ENCODE data around the gene MTARC1.

MTARC1 gene

DNA sequence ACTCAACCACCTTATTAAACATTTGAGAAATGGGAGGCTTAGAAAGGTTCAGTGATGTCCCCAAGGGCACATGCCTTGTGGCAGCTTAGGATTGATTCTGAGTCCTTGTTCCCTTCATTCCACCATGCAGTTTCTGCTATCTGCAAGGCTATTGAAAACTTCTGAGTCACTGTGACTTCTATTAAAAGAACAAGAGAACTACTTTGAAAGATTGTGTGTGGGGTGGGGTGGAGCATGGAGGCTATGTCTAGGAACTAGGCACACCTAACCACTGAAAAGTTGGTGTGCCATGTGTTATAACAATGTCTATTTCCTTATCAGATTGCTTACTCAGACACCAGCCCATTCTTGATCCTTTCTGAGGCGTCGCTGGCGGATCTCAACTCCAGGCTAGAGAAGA is 10.8 kb downstream of the MTARC1 start:
- H3K4me3 ChIP-seq (ENCODE audit: low read depth, low read length), result no peak overlapping the region
- in situ Hi-C loops (cut with HindIII; ENCODE audit: low sequenced_read_pairs), result no loop called here
- TF ChIP-seq, protein P1, sequence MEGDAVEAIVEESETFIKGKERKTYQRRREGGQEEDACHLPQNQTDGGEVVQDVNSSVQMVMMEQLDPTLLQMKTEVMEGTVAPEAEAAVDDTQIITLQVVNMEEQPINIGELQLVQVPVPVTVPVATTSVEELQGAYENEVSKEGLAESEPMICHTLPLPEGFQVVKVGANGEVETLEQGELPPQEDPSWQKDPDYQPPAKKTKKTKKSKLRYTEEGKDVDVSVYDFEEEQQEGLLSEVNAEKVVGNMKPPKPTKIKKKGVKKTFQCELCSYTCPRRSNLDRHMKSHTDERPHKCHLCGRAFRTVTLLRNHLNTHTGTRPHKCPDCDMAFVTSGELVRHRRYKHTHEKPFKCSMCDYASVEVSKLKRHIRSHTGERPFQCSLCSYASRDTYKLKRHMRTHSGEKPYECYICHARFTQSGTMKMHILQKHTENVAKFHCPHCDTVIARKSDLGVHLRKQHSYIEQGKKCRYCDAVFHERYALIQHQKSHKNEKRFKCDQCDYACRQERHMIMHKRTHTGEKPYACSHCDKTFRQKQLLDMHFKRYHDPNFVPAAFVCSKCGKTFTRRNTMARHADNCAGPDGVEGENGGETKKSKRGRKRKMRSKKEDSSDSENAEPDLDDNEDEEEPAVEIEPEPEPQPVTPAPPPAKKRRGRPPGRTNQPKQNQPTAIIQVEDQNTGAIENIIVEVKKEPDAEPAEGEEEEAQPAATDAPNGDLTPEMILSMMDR (IDR thresholded peaks at IDR 0.05; ENCODE audit: low read depth, low read length, missing control alignments), result no peak
- no peak for DNase-seq (ENCODE audit: low read depth)

GRCh38 chr1:220798338-220798737 is 11.6 kb downstream of the MTARC1 start:
- in situ Hi-C loops (cut with HindIII; ENCODE audit: low sequenced_read_pairs), result no loop called here
- TF ChIP-seq, protein P1 (IDR thresholded peaks at IDR 0.05; ENCODE audit: low read depth, low read length, missing control alignments), result no peak
- no peak for DNase-seq (ENCODE audit: low read depth)
- no peak overlapping the region for H3K4me3 ChIP-seq (ENCODE audit: low read depth, low read length)

DNA sequence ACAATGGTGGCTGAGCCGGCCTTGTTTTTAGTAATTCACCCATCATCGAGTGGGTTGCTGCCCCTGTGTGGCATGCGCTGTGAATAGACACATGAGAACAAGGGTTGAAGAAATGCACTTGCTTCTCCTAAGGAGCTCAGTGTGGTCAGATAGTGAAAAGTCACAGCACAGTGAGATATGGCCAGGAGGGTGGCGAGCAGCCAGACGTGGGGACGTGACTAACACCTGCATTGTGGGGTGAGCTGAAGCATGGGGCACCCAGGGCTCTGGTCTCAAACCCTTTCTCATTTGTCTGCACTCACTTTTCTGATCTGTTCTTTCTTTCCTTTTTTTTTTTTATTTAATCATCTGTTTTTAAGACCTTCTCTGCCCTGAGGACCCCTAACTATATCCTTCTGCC is 13.5 kb downstream of the MTARC1 start:
- H3K4me3 ChIP-seq (ENCODE audit: low read depth, low read length), result no peak overlapping the region
- TF ChIP-seq, protein P1 (IDR thresholded peaks at IDR 0.05; ENCODE audit: low read depth, low read length, missing control alignments), result no peak
- in situ Hi-C loops (cut with HindIII; ENCODE audit: low sequenced_read_pairs), result no loop called here
- DNase-seq (ENCODE audit: low read depth), result no peak

DNA sequence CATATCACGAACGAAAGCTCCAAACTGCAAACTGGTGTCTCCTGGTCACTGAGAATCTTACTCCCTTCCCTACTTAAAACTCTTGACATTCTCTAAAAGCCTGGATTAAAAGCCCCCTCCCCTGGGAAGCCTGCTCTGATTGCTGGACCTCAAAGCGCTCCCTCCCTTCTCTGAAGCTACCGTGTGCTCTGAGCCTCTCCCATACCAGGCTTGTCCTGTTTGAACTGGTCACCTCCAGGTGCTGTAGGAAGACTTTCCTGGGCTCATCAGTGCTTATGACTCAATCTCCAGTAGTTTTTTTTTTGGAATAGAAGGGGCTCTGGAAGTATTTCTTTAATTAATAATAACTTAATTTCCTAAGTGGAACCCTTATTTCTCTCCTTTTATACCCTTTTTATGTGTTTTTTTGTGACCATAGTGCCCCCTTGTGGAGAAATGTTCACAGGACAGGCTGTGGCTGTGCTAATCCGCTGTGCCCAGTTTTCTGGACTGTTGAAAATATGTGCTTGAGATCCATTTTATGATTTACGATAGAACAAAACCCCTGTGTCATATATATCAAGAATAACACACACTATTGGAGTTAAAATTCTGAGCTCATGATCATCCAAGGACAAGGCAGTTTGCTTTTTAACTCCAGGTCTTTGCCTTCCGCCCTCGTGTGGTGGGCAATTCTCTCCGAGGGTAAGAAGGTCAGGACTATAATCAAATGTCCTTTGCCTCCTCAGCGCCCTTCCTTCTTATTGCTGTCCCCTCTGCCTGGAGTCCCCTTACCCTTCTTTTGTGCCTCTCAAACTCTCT is 16.9 kb downstream of the MTARC1 start:
- DNase-seq (ENCODE audit: low read depth), result peak; percentile 24
- in situ Hi-C loops (cut with HindIII; ENCODE audit: low sequenced_read_pairs), result no loop called here
- TF ChIP-seq, protein P1 (IDR thresholded peaks at IDR 0.05; ENCODE audit: low read depth, low read length, missing control alignments), result peak; percentile 78
- H3K4me3 ChIP-seq (ENCODE audit: low read depth, low read length), result no peak overlapping the region

DNA sequence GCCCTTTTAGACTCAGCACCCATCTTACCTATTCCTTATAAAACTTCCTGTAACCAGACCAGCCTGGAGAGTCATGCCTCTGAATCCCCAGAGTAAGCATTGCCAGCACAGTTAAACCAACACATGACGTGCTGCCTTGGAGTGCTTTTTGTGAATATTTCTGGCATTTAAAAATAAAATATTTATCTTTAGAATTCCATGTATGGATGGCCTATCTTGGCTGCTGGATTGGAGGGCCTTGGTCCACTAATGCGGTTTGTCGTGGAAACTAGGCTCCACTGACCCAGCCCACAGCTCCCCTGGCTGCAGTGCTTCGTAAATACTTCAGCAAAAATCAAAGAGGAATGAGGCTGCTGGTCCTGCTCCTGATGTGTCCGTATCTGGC is 17.5 kb downstream of the MTARC1 start:
- TF ChIP-seq, protein P1 (IDR thresholded peaks at IDR 0.05; ENCODE audit: low read depth, low read length, missing control alignments), result no peak
- no peak overlapping the region for H3K4me3 ChIP-seq (ENCODE audit: low read depth, low read length)
- DNase-seq (ENCODE audit: low read depth), result no peak
- in situ Hi-C loops (cut with HindIII; ENCODE audit: low sequenced_read_pairs), result no loop called here

DNA sequence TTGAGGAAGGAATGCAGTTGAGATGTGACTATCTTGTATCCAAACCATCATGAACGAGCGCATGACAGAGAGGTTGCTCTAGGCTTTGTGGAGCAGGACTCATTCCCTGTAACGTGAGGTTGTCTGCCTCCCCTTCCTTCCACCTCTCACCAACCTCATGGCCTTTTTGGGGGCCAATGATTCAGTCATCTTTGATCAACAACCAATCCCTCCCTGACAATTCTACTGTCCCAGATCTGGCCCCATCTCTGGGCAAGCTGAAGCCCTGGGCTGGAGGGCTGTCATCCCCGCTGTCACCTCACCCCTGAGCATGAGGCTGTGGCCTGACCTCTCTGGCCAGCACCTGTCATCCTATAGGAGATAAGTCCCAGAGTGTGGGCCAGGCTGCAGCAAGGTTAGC is 19.7 kb downstream of the MTARC1 start:
- H3K4me3 ChIP-seq (ENCODE audit: low read depth, low read length), result no peak overlapping the region
- in situ Hi-C loops (cut with HindIII; ENCODE audit: low sequenced_read_pairs), result no loop called here
- no peak for DNase-seq (ENCODE audit: low read depth)
- TF ChIP-seq, protein P1 (IDR thresholded peaks at IDR 0.05; ENCODE audit: low read depth, low read length, missing control alignments), result no peak

All from astrocyte of the cerebellum (primary cell).